Dermis microvascular lymphatic vessel endothelial cell (primary cell): ENCODE results near the gene CDK14. TPM values are rescaled to one million over a fixed set of nuclear protein-coding genes. Genes with fewer than 3 reads are reported as not detected.

Experiments
- DNase-seq, 2 donors: peaks; one replicate each; pipeline versions ENCODE4 v3.0.0 to v3.0.0-alpha.2; 2010; ENCODE audit warnings: low read depth in 2 of 2
- total RNA-seq: library from RNA; depleted of rRNA; stranded (reverse); fragments of >200 nt; gene quantifications from 2 replicates; pipeline ENCODE4 v1.2.1, GENCODE V29; 2014

CDK14 gene
- total RNA-seq, 1 donor from 2014 or later: 1.2 TPM

DNA sequence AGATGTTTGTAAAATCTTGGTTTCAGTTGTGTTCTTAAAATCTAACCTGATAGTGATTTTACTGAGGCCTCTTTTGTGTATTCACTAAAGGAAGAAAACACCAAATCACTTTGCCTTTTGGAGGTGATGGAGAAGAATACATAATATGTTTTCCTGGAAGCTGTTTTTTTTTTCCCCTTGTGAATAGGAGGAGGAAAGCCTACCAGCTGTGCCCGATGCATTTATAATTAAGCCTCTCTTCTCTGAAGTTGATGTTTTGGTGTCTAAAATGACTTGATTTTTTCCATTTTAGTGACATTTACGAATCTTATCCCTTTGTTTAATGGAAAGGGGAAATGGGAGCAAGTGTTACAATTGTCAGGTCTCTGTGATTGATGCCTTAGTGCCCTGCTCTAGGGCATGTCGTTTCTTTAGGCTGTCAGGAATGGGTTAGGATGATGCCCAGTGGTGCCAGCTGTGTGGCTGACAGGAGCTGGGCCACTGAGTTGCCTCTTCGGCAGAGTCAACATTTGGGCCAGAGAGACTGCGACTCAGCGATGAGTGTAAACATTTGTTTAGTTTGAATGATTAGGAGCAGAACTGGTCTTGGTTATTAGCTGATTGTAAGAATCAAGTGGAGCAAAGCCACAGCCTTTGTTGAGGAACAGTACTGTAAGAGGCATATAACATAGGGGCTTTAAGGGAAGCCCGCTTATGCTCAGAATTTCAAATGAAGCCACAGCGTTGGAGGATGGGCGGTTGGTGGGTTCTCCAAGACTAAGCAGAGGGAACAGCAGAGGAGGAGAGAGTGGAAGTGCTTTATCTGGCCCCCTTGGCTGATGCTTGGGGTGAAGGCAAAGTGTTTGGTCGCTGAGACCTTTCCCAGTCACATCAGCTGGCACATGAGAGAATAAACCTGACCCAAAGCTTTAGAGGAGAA is 81.6 kb downstream of the CDK14 start:
- DNase-seq: no peak

DNA sequence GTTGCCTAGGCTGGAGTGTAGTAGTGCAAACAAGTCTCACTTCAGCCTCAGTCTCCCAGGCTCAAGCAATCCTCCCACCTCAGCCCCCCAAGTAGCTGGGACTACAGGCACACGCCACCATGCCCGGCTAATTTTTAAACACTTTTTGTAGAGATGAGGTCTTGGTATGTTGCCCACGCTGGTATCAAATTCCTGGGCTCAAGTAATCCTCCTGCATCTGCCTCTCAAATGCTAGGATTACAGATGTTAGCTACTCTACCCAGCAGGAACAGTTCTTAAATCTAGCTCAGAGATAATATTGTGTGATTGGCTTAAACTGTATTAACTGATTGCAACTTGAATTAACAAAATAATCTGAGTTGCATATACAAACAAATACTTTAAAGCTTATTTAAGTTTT is 82.9 kb downstream of the CDK14 start:
- no peak for DNase-seq

DNA sequence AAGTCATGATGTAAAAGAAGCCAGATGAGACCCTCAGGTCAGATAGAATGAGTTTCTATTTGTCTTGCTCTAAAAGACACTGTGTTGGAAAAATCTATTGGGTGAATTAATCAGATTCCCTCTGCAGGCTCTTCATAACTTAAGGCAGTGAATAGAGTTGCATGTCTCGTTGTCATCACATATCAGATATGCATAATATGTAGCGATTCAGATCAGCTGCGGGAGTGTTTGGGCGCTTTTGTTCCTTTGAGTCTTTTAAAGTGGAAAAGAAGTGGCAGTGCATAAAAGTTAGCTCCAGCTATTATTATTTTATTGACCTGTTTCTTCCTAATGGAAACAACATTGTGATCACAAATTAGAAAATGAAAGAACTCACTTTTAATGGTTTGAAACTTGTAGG is 84.4 kb downstream of the CDK14 start:
- no peak for DNase-seq

DNA sequence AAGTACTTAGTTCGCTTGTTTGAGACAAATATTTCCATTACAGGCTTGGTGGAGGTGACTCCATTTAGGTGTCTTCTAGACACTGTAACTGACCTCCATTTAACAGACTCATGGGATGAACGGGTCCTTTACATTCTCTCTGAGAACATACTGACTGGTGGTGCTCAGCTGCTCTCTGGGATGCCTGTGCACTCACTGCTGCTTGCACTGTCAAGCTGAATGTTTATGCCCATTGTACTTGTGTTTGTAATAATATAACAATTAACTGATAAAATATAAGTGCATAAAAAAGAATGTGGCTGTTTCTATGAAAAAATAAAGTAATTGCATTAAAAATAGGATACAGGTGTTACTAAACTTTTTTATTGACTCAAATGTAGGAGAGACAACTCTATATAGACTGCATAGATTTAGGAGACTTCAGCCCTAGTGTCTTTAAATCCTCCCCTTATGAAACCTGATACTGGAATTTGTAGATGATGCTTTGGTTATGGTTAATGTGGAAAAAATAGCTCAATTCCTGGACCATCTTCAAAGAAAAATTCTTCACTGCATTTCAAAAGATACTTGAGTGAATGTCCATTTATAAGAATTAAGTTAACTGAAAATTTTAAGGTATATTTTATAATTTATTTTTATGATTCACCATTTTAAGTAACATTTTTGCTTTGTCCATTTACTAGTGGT is 85.4 kb downstream of the CDK14 start:
- no peak for DNase-seq

DNA sequence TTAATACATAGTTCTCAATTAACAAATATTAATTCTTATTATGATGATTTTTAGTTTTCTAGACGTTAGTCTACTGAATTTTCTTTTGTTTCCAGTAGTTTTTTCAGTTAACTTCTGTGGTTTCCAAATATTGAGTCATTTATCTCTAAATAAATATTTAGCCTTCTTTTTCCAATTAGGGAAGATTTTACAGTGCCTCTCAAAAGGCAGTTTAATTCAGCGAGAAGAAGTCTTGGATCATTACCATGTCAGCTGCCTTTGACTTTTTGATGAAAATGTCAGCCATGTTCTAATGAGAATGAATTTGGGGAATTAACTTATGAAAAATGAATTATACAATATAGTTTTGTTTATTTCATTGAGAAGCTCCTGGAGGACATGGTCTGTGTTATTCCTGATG is 90.0 kb downstream of the CDK14 start:
- DNase-seq: no peak

DNA sequence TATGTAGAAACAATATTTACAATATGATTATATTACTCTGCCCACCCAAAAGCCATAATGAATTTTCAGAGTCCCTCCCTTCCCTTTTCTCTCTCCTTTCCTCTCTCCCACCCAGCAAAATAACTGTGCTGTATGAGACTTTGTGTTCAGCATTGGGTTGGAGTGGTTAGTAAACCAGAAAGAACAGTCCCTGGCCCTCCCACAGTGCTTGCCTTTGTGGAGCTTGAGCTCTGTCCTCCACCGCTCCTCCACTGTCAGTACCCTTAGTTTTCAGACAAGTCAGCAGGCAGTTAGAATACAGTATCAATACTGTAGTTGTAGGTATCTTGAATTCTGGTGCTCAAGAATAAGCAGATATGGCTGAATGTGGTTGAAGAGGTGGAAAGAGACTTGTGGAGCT is 92.7 kb downstream of the CDK14 start:
- no peak for DNase-seq

DNA sequence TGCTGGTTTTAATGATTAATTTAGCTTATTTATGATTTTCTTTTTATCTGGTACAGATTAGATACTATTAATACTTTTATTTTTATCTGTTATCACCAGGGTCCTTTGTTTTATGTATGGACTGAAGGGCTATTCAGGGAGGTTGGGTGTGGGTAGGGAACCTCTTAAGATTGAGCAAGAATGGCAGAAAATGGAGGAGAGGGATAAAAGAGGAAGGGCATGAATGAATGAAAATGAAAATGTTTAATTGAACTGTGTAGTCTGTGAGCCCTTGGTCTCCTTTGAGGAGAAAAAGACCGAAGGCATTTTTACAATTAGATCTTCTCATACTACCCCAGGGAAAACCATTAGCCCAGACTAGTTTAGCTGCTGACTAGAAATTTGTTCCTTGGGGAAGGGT is 93.1 kb downstream of the CDK14 start:
- no peak for DNase-seq

DNA sequence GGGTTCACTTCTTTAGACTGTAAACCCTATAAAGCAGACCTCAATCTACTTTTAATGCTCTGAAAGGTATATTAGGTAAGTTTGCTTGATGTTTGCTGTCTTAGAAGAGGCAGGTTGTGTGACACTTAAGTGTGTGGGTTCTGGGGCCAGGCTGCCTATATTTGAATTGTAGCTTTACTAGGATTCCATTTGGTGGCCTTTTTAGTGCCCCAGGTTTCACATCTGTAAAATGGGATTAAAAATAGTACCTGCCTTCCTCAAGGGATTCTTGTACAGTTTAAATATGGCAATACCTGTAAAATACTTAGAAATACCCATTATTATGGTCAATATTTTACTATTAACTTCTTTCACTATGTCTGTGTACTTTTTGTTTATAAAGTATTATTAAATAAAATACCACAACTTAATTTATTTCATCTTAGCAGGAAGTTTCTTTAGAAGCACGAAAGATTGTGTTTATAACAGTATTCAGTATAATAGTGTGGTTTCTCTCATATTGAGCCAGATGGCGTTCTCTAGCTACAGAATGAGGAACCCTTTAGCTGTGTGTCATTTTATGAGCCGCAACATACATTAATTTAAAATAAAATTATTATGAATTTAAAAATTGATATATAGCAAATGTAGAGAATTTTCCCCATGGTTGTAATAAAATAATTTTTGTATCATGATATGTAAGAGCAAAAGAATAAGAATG is 94.2 kb downstream of the CDK14 start:
- DNase-seq: no peak

DNA sequence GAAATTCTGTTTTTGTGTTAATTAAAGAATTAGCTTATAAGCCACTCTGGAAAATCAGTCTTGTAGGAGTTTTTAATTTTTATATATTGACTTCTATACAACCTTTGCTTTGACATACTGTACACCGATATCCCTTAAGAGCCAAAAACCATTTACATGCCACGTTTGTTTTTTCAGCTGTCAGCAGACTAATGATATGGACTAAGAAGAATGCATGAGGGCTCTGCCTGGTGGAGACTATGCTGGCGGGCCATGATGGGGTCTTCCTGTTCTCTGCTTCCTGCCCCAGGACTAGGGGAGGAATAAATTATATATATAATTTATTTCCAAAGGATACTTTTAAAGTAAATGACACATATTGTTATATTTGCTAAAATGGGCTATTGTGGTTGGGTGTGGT is 96.3 kb downstream of the CDK14 start:
- DNase-seq: peak in 1 of 2 donors; percentile 89

DNA sequence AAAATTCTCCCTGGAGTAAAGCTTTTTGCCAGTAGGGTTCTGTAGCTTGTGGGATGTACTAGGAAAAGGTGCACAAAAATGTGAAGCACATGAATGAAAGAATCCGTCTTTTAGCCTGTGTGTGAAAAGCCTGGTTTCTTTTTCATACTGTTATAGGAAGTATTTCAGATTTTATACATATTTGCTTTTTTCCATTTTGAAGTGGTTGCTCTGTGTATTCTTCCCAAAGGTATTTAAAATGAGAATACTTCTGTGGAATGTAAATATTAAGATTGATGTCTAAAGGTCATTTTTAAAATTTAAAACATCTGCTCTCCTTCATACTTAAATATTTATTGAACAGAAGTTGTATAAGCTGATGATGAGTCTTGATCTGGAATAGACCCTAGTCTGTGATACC is 96.8 kb downstream of the CDK14 start:
- no peak for DNase-seq

DNA sequence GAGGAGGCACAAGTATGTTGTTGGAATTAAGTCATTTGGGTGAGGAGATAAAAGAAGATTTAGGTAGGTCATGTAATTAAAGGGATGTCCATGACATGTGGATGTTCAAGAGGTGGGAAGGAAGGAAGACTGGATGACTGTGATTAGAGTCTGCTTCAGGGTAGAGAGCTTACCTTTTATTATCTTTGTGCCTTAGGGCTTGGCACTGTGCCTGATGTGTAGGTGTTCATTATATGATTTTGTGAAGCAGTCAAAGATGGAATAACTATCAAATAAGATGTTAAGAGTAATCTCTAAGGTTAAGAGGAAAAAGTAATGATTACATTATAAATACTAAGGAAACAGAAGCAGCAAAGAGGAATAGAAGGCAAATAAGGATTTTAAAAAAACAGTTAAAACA is 97.8 kb downstream of the CDK14 start:
- no peak for DNase-seq

DNA sequence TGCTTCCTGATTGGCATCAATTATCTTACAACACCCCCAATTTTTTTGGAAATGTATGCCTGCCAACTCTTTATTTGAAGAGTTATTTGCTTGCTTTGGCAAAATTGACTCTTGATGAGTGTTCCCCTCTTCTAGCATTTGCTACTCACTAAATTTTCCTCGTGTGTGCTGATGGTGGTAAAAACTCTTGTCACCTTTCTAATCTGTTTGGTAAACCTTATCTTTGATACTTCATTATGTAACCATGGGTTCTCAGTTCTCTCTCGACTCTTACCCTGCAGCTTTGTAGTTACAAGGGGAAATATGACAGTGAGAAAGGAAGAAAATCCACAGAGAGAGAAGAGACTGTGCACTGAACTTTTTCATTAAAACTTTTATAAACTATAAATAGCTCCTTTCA is 102.5 kb downstream of the CDK14 start:
- DNase-seq: no peak

DNA sequence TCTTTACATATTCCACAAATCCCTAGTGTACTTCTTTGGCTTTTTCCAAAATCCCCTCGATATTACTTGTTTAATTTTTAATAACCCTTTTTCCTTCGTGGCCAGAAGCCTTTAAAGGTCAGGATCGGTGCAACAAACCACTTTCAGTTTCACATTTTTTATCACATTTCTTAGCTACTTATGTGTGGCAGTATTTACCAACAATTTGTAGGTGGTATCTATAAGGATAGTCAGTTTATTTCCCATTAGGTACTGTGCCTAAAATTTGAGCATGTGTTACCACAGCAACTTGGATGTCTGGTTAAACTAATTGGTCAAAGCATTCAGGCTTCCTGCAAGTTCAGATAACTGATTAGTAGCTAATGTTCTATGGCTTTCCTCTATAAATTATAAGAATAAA is 104.9 kb downstream of the CDK14 start:
- no peak for DNase-seq

DNA sequence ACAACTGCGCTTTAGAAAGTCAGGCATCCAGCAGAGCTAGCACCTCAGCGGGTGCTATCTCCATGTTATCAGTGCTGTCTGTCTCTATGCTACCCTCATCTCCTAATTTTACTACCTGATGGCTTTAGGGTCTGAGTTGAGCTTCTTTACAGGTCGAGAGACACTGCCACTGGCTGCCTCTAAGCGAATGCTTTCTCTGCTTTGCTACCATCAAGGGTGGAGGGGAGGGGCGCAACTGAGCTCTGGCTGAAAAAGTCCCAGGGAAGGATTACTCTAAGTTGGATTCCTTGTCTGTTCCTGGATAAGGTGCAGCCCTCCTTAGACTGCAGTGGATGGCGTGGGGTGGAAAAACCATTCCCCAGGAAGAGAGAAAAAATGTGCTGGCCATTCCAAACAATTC is 105.7 kb downstream of the CDK14 start:
- DNase-seq: no peak

DNA sequence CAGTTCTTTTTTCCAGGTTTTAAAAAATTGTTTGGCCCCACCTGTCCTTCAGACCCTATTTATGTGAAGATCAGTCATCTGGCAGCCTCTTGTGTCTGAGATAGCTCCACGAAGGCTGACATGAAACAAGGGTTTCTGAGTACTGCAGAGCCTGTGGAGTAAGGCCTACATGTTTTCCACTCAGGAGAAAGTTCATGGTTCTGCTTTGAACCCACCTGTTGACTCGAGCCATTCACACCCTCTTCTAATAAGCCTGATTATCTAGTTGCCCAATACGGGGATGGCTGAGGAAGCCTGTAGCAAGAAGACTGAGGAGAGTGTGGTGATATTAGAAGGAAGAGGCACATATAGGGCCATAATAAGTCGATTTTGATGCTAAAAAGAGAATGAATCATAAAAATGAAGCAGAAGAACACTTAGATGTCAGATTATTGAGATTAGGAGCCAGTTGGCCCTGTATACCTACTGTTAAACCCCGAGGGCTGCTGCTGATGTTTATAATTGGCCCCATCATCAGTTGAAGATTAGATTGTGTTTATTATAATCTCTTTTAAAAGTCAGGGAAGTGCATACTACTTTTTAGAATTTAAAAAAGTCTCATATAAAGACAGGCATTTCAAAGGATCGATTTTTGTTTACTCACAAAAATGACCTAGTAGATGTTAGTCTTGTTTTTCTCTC is 109.4 kb downstream of the CDK14 start:
- DNase-seq: no peak

DNA sequence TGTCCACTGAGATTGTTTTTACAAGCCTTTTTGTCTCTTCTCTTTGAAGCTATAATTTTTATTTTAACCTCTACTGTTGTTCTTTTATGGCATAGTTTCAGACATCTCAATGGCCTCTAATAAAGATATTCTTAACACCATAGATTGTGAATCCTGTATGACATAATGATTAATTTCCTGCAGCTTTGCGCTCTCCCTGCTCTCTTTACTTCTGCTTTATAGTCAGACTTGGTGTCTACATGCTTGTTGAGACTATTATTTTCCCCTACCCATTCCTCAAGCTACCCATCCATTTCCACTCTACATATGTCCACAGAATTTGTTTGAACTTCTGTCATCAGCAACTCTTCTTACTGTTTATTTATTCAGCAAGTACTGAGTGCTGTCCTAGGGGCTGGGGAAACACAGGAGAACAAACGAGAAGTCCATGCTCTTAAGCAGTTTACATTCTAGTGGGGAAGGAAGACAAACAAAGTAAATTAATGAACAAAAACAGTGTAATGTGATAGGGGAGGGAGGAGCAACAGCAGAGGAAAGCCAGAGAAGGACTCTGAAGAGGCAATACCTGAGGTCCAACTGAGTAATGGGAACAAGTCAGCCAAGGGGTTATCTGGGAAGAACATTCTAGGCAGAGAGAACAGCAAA is 110.1 kb downstream of the CDK14 start:
- no peak for DNase-seq

DNA sequence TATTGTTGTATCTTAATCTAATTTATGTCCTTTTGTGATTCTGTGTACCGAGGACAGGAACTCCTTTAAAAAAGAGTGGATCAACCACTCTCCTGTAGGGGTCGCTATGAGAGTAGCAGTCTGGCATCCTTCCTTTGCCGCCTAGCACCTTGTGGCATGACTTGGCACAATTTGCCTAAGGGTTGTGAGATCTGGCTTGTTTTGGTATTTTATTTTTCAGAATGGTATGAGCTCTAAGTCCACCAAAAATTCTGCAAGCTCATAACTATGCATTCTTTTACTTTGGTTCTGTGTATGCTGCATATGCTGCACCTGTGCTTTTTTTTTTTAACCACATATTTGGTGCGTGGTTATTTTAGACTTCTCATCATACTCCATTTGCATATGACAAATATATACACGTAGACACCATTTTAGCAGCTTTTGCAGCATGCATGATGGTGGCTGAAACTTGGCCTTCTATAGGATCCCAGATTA is 112.8 kb downstream of the CDK14 start:
- peak in 1 of 2 donors; percentile 29 for DNase-seq

DNA sequence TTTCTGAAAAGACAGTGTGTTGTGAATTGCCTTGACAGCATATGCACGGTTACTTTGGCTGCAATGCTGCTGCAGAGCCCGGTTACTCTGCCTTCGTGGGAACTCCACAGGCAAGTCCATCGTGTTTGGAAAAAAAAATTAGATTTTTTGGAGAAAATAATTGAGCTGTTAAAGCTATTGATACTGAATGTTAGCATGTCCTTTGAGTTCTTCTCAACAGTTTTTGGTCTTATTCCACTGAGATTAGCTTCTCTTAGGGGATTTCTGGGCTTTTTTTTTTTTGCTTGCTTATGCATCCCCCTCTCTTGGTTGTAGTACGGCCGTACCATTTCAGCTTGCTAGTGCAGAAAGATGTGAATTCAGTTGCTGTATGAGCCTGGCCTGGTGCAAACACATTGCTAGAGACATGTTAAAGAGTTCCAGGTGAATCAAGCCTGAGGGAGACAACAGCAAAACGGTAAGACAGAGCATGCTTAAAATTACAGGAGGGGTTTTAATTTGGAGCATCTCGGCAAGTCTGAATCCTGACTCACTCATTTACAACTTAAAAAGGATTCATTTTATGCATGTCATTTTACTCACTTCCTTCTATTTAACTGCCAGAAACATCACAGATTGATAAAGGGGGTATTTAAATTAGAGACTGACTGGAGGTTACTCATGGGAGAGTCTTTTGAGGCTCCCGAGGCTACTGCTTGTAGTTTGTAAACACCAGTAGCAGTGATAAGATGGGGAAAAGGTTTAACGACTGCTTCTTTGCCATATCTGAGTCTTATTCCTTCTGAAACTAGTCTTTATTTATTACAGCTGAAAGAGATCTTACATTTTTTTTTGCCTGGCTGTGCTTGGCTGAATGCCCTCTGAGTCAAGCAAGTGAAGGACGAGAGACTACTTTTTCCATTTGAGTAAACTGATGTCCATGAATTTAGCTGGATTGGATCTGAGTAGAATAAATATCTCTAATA is 113.7 kb downstream of the CDK14 start:
- peak in 1 of 2 donors; percentile 26 for DNase-seq

DNA sequence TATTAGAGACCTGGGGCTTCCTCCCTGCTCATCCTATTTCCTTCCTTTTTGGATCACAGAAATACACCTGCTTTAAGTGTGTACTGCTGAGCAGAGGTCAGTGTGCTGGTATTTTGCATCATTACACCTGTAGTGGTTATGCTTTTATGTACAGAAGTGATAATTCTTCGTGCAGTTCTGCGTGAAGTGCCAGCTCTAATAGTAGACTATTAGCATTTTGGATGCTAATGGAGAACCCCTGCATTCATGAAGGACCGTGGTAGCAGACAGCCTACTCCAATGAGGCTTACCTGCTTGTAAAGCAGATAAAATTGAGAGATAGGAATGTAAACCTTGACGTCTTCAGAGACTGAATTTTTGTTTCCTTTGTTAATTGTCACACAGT is 114.3 kb downstream of the CDK14 start:
- DNase-seq: no peak

DNA sequence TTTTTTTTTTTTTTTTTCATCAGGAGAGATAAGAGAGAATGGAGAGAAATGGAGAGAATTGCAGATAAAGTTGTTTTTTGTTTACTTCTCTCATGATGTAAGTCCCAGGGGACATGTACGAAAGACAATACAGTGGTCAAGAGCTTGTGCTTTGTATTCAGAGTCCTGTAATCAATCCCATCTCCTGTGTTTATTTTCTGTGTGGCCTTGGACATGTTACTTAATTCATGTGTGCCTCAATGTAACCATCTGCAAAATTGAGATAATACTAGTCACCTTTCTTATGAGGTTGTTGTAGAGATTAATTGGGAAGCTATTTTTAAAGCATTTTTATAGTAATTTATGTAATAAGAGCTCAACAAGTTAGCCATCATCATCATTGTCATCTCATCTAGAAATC is 117.5 kb downstream of the CDK14 start:
- no peak for DNase-seq
